ENCODE data around the gene NHP2. TPM values are rescaled to one million over a fixed set of nuclear protein-coding genes. Genes with fewer than 3 reads are reported as not detected.

The NHP2 gene
- polyA plus RNA-seq, 2 of the 4 experiments (the other 2 are of a cell fraction): 205 to 553 TPM

DNA sequence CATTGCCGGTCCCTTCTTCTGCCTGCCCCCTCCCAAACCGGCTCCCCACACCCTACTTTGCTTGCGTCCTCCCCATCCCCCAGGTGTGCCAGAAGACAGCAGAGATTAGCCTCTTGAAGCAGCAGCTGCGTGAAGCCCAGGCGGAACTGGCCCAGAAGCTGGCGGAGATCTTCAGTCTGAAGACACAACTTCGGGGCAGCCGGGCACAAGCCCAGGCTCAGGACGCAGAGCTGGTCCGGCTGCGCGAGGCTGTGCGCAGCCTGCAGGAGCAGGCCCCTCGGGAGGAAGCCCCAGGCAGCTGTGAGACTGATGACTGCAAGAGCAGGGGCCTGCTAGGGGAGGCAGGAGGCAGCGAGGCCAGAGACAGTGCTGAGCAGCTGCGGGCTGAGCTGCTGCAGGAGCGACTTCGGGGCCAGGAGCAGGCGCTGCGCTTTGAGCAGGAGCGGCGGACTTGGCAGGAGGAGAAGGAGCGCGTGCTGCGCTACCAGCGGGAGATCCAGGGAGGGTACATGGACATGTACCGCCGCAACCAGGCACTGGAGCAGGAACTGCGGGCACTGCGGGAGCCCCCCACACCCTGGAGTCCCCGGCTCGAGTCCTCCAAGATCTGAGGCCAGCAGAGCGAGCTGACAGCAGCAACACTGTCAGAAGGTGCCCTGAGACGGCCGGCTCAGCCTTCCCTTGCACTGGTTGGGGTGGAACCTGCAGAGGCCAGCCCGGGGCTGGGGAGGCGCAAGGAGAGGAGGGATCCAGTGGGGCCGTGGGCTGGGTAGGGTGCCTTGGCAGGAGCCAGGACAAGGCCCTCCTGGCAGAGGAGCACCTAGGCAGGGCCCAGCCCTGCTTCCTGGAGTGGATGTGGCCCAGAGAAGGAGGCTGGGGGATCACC lies 32.1 kb downstream of the NHP2 start:
- Histone ChIP-seq H3K4me1 (no peaks in the 10 kb centered on the region), H3K27ac (no peak overlapping the region), H3K9me3 (no peaks in the 10 kb centered on the region), H3K4me3 (no peak overlapping the region), H3K4me2 (no peak overlapping the region)
- ChIA-PET POLR2A (interaction anchor here (1.1 to 1.5 kb wide), 3 partner anchors 32 to 82 kb away, joined by 3 to 4 read pairs (median 4); partner anchors contain the start of genes HNRNPAB and NHP2), CTCF (interaction anchor here (0.7 to 4.3 kb wide), 22 partner anchors 8 to 1490 kb away, joined by 3 to 33 read pairs (median 6); partner anchors contain the start of genes NHP2 and RMND5B)
- DNase-seq (ENCODE audit: low read depth in 1 of 2, low spot score in 1 of 2): no peak
- no peak for TF ChIP-seq RFX5 (IDR thresholded peaks at IDR 0.05)
- no peak for TF ChIP-seq CBX8 (IDR thresholded peaks at IDR 0.05)
- no peak for TF ChIP-seq ZFP36 (IDR thresholded peaks at IDR 0.05; ENCODE audit: borderline replicate concordance, partially characterized antibody)
- TF ChIP-seq, protein P1, sequence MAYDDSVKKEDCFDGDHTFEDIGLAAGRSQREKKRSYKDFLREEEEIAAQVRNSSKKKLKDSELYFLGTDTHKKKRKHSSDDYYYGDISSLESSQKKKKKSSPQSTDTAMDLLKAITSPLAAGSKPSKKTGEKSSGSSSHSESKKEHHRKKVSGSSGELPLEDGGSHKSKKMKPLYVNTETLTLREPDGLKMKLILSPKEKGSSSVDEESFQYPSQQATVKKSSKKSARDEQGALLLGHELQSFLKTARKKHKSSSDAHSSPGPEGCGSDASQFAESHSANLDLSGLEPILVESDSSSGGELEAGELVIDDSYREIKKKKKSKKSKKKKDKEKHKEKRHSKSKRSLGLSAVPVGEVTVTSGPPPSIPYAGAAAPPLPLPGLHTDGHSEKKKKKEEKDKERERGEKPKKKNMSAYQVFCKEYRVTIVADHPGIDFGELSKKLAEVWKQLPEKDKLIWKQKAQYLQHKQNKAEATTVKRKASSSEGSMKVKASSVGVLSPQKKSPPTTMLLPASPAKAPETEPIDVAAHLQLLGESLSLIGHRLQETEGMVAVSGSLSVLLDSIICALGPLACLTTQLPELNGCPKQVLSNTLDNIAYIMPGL (CRISPR knock-in tag; IDR thresholded peaks at IDR 0.05; ENCODE audit: borderline replicate concordance): no peak
- no peak for ATAC-seq
- no peak for FAIRE-seq
- 89% methylated on average over 29 of the region's 38 CpGs for WGBS (ENCODE audit: missing lambda C conversion rate)

DNA sequence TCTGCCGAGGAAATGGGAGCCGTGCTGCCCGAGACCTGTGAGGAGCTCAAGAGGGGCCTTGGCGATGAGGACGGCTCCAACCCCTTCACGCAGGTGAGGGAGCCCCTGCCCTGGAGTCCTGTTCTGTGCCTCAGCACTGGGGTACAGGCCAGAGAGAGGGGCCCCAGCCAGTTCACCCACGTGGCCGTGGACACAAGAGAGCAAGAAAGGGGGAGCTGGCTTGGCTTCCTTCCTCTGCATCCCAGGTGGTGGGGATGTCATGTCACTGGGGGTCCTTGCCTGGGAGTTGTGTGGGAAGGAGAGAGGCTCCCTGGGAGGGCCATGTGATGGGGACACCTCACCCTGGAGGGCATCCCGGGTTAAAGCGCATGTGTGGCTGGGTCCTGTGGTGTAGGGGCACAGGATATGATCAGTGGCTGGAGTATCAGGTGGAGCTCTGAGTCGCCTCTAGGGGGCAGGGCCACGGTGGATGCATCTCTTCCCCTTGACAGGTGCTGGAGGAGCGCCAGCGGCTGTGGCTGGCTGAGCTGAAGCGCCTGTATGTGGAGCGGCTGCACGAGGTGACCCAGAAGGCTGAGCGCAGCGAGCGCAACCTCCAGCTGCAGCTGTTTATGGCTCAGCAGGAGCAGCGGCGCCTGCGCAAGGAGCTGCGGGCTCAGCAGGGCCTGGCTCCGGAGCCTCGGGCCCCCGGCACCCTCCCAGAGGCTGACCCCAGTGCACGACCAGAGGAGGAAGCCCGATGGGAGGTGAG lies 32.9 kb downstream of the NHP2 start:
- TF ChIP-seq, protein P2, sequence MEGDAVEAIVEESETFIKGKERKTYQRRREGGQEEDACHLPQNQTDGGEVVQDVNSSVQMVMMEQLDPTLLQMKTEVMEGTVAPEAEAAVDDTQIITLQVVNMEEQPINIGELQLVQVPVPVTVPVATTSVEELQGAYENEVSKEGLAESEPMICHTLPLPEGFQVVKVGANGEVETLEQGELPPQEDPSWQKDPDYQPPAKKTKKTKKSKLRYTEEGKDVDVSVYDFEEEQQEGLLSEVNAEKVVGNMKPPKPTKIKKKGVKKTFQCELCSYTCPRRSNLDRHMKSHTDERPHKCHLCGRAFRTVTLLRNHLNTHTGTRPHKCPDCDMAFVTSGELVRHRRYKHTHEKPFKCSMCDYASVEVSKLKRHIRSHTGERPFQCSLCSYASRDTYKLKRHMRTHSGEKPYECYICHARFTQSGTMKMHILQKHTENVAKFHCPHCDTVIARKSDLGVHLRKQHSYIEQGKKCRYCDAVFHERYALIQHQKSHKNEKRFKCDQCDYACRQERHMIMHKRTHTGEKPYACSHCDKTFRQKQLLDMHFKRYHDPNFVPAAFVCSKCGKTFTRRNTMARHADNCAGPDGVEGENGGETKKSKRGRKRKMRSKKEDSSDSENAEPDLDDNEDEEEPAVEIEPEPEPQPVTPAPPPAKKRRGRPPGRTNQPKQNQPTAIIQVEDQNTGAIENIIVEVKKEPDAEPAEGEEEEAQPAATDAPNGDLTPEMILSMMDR (IDR thresholded peaks at IDR 0.05): peak; percentile 41
- no peak for TF ChIP-seq RNF2 (IDR thresholded peaks at IDR 0.05; ENCODE audit: borderline replicate concordance, low read depth)
- DNase-seq (ENCODE audit: low read depth in 1 of 2, low spot score in 1 of 2): peak; percentile 70 to 86
- Histone ChIP-seq H3K27ac (no peak overlapping the region), H3K4me3 (no peak overlapping the region), H3K9me3 (no peaks in the 10 kb centered on the region), H3K4me1 (no peaks in the 10 kb centered on the region), H3K4me2 (no peak overlapping the region)
- no peak for FAIRE-seq
- ChIA-PET CTCF (interaction anchor here (0.6 to 4.3 kb wide), 22 partner anchors 8 to 144 kb away, joined by 3 to 33 read pairs (median 5); partner anchors contain the start of genes NHP2 and RMND5B), POLR2A (interaction anchor here (1.1 to 1.5 kb wide), 3 partner anchors 33 to 83 kb away, joined by 3 to 4 read pairs (median 4); partner anchors contain the start of genes HNRNPAB and NHP2)
- ATAC-seq: peak; percentile 77 to 92
- 59% methylated on average over 23 of the region's 29 CpGs for WGBS (ENCODE audit: missing lambda C conversion rate)

DNA sequence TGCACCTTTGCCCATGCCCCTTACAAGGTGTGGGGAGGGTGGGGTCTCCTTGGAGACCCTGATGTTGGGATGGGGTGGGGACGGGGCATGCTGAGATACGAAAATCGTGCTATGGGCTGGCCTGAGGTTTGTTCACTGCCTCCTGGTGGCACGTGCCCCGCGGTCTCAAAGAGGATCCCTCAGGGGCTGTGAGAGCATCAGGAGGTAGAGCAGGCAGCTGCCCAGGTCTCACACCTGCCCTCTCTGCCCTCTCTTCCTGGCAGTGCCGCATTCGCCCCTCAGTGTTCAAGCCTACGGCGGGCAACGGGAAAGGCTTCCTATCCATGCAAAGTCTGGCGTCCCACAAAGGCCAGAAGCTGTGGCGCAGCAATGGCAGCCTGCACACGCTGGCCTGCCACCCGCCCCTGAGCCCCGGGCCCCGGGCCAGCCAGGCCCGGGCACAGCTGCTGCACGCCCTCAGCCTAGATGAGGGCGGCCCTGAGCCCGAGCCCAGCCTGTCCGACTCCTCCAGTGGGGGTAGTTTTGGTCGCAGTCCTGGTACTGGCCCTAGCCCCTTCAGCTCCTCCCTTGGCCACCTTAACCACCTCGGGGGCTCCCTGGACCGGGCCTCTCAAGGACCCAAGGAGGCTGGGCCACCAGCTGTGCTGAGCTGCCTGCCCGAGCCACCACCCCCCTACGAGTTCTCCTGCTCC lies 33.6 kb downstream of the NHP2 start:
- ChIA-PET POLR2A (interaction anchor here (1.1 to 1.5 kb wide), 3 partner anchors 34 to 84 kb away, joined by 3 to 4 read pairs (median 4); partner anchors contain the start of genes HNRNPAB and NHP2), CTCF (interaction anchor here (0.6 to 2.4 kb wide), 18 partner anchors 9 to 144 kb away, joined by 3 to 13 read pairs (median 6); partner anchors contain the start of genes NHP2 and RMND5B)
- Histone ChIP-seq H3K4me3 (no peak overlapping the region), H3K4me1 (no peaks in the 10 kb centered on the region), H3K4me2 (no peak overlapping the region), H3K9me3 (no peaks in the 10 kb centered on the region), H3K27ac (no peak overlapping the region)
- DNase-seq (ENCODE audit: low read depth in 1 of 2, low spot score in 1 of 2) (no peak), FAIRE-seq (no peak), ATAC-seq (no peak)
- TF ChIP-seq HOXA7 (CRISPR knock-in tag; IDR thresholded peaks at IDR 0.05) (no peak), RCOR1 (IDR thresholded peaks at IDR 0.05; ENCODE audit: low read depth, low read length) (no peak), RFX5 (IDR thresholded peaks at IDR 0.05) (no peak), TFCP2L1 (CRISPR knock-in tag; IDR thresholded peaks at IDR 0.05) (no peak), FOXS1 (CRISPR knock-in tag; IDR thresholded peaks at IDR 0.05) (no peak), RARB (CRISPR knock-in tag; IDR thresholded peaks at IDR 0.05) (no peak), MAZ (IDR thresholded peaks at IDR 0.05; ENCODE audit: borderline replicate concordance, low read depth, low read length) (no peak)
- TF ChIP-seq, protein P3, sequence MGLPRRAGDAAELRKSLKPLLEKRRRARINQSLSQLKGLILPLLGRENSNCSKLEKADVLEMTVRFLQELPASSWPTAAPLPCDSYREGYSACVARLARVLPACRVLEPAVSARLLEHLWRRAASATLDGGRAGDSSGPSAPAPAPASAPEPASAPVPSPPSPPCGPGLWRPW (IDR thresholded peaks at IDR 0.05): no peak
- TF ChIP-seq, protein P4, sequence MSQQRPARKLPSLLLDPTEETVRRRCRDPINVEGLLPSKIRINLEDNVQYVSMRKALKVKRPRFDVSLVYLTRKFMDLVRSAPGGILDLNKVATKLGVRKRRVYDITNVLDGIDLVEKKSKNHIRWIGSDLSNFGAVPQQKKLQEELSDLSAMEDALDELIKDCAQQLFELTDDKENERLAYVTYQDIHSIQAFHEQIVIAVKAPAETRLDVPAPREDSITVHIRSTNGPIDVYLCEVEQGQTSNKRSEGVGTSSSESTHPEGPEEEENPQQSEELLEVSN (IDR thresholded peaks at IDR 0.05; ENCODE audit: borderline replicate concordance, low read depth): no peak
- TF ChIP-seq, protein P2 (IDR thresholded peaks at IDR 0.05): no peak
- WGBS (ENCODE audit: missing lambda C conversion rate): 83% methylated on average over 16 of the region's 27 CpGs

All from A549 (cell line).